CD14-positive monocyte (primary cell): Measurements from ENCODE around the gene CSMD2. TPM values are rescaled to one million over a fixed set of nuclear protein-coding genes. Genes with fewer than 3 reads are reported as not detected.

Experiments used
- DNase-seq, 3 donors: peaks; one replicate each; pipeline ENCODE4 v3.0.0-alpha.2; 2011 to 2022
- H2AFZ ChIP-seq: 2 replicates; pipeline ENCODE4 v1.6.0; 2012; ENCODE audit warnings: mild to moderate bottlenecking, low read depth, low read length, inconsistent platforms; ENCODE audit not compliant: insufficient read depth, poor library complexity, severe bottlenecking
- H3K27ac ChIP-seq, 2 donors: 1 replicate in 1 of 2; 2 replicates in 1 of 2; pipeline ENCODE4 v1.5.1; 2012 to 2013; ENCODE audit warnings: low read length in 2 of 2, control low read depth in 1 of 2, inconsistent platforms in 1 of 2, low read depth in 1 of 2, mild to moderate bottlenecking in 1 of 2
- H3K27me3 ChIP-seq, 2 donors: one replicate each; pipeline versions ENCODE4 v1.6.0 to v1.6.1; 2011 to 2013; ENCODE audit warnings: low read length in 2 of 2; ENCODE audit not compliant: control insufficient read depth in 2 of 2, insufficient read depth in 2 of 2
- H3K36me3 ChIP-seq, 2 donors: replicated peaks in 1 of 2; 1 replicate in 1 of 2; 2 replicates in 1 of 2; pipeline versions ENCODE4 v1.5.1 to v1.6.1; 2012 to 2013; ENCODE audit warnings: low read length in 2 of 2, control low read depth in 1 of 2, inconsistent platforms in 1 of 2, mild to moderate bottlenecking in 1 of 2; ENCODE audit not compliant: insufficient read depth in 2 of 2, control insufficient read depth in 1 of 2
- H3K4me1 ChIP-seq, 2 donors: 1 replicate in 1 of 2; 2 replicates in 1 of 2; pipeline versions ENCODE4 v1.5.1 to v1.6.1; 2012 to 2013; ENCODE audit warnings: low read length in 2 of 2, control low read depth in 1 of 2, inconsistent platforms in 1 of 2, mild to moderate bottlenecking in 1 of 2, moderate library complexity in 1 of 2; ENCODE audit not compliant: insufficient read depth in 2 of 2, control insufficient read depth in 1 of 2
- H3K4me2 ChIP-seq: replicated peaks from 2 replicates; pipeline ENCODE3; 2012; ENCODE audit warnings: low read length, moderate library complexity, mild to moderate bottlenecking; ENCODE audit not compliant: poor library complexity, severe bottlenecking; ENCODE audit errors: extremely low read depth
- H3K4me3 ChIP-seq, 3 experiments: fragments of 200-600 bp in 1 of 3; sonication (generic) in 1 of 3; replicated peaks in 1 of 3; 1 replicate in 2 of 3; 2 replicates in 1 of 3; pipeline ENCODE4 v1.5.1; 2011 to 2013; ENCODE audit warnings: low read length in 3 of 3, mild to moderate bottlenecking in 3 of 3, control low read depth in 2 of 3, low read depth in 2 of 3, inconsistent platforms in 1 of 3, moderate library complexity in 1 of 3
- H3K79me2 ChIP-seq: 2 replicates; pipeline ENCODE4 v1.6.0; 2012; ENCODE audit warnings: mild to moderate bottlenecking, control low read depth, inconsistent platforms, low read length, moderate library complexity; ENCODE audit not compliant: insufficient read depth
- H3K9ac ChIP-seq: 2 replicates; pipeline ENCODE4 v1.6.0; 2017; ENCODE audit warnings: low read length, mild to moderate bottlenecking; ENCODE audit not compliant: insufficient read depth, poor library complexity, severe bottlenecking
- H3K9me3 ChIP-seq, 2 donors: replicated peaks in 1 of 2; 1 replicate in 1 of 2; 2 replicates in 1 of 2; pipeline versions ENCODE4 v1.5.1 to v1.6.1; 2012 to 2013; ENCODE audit warnings: low read length in 2 of 2, control low read depth in 1 of 2; ENCODE audit not compliant: control insufficient read depth in 1 of 2, insufficient read depth in 1 of 2
- H4K20me1 ChIP-seq: 2 replicates; pipeline ENCODE4 v1.6.0; 2012; ENCODE audit warnings: mild to moderate bottlenecking, low read length, control low read depth, moderate library complexity; ENCODE audit not compliant: insufficient read depth
- H3K27ac Mint-ChIP-seq, 7 donors: one replicate each; pipeline ENCODE4 v1.8.0; 2020; ENCODE audit warnings: mild to moderate bottlenecking in 7 of 7, mixed read lengths in 7 of 7, moderate library complexity in 6 of 7, inconsistent platforms in 2 of 7
- H3K27me3 Mint-ChIP-seq, 3 donors: one replicate each; pipeline ENCODE4 v1.8.0; 2021 to 2022; ENCODE audit warnings: low read depth in 3 of 3, mild to moderate bottlenecking in 3 of 3, mixed read lengths in 3 of 3, moderate library complexity in 3 of 3, inconsistent platforms in 1 of 3
- H3K36me3 Mint-ChIP-seq, 2 donors: one replicate each; pipeline ENCODE4 v1.8.0; 2020; ENCODE audit warnings: mixed read lengths in 2 of 2, inconsistent platforms in 1 of 2, mild to moderate bottlenecking in 1 of 2
- H3K4me1 Mint-ChIP-seq: one replicate; pipeline ENCODE4 v1.8.0; 2020; ENCODE audit warnings: mild to moderate bottlenecking, mixed read lengths
- H3K4me3 Mint-ChIP-seq, 2 donors: one replicate each; pipeline ENCODE4 v1.8.0; 2020; ENCODE audit warnings: mild to moderate bottlenecking in 2 of 2, mixed read lengths in 2 of 2, moderate library complexity in 1 of 2
- H3K9me3 Mint-ChIP-seq, 7 donors: one replicate each; pipeline ENCODE4 v1.8.0; 2020 to 2022; ENCODE audit warnings: mixed read lengths in 7 of 7, mild to moderate bottlenecking in 6 of 7, moderate library complexity in 6 of 7, inconsistent platforms in 2 of 7
- CTCF ChIP-seq: fragments of 200-600 bp; IDR thresholded peaks from one replicate; pipeline ENCODE4 v1.8.0; 2022; ENCODE audit warnings: antibody characterized with exemption, mild to moderate bottlenecking
- WGBS: methylation state at CpG from one replicate; pipeline ENCODE4 v1.1.5; 2013; ENCODE audit warnings: missing lambda C conversion rate; ENCODE audit not compliant: insufficient coverage; 5-methylcytosine and 5-hydroxymethylcytosine counted together
- intact Hi-C, 2 donors: fragments of 100-400 bp; cut with micrococcal nuclease; formaldehyde crosslinking; loops; one replicate each; pipeline versions ENCODE4 v1.15.0 to v1.15.1; 2023
- polyA plus RNA-seq, 3 donors: library from polyadenylated mRNA; depleted of rRNA in 1 of 3; unstranded in 2 of 3; stranded (reverse) in 1 of 3; fragments of 300-500 nt in 2 of 3; fragments of >200 nt in 1 of 3; fragmentation: Illumina TruSeq in 2 of 3; gene quantifications; 1 replicate in 2 of 3; 2 replicates in 1 of 3; pipeline ENCODE4 v1.2.3, GENCODE V29; 2012 to 2021

The CSMD2 gene
- polyA plus RNA-seq, 3 donors = 0.04 TPM; not detected in 2

- no peak for DNase-seq
- H3K27me3 ChIP-seq = no peaks in the 10 kb centered on the region
- H3K27ac ChIP-seq = no peak overlapping the region
- H3K4me3 Mint-ChIP-seq = no peak overlapping the region
- no peaks in the 10 kb centered on the region for H3K9me3 ChIP-seq
- H3K36me3 Mint-ChIP-seq = no peaks in the 10 kb centered on the region
- H4K20me1 ChIP-seq = no peaks in the 10 kb centered on the region
- H3K36me3 ChIP-seq = no peaks in the 10 kb centered on the region
- H3K4me1 ChIP-seq = no peaks in the 10 kb centered on the region
- no peak overlapping the region for H2AFZ ChIP-seq
- no peak overlapping the region for H3K9ac ChIP-seq
- no peak for TF ChIP-seq CTCF
- H3K27ac Mint-ChIP-seq = no peak overlapping the region
- intact Hi-C loops = no loop called here
- no peaks in the 10 kb centered on the region for H3K4me1 Mint-ChIP-seq
- WGBS = 80% methylated on average over 6 of the region's 6 CpGs
- H3K79me2 ChIP-seq = no peaks in the 10 kb centered on the region
- peaks cover 0 to 17% (median 3%) of the 10 kb centered on the region in 7 donors for H3K9me3 Mint-ChIP-seq
- no peak overlapping the region for H3K4me2 ChIP-seq
- peaks cover 3 to 8% (median 5%) of the 10 kb centered on the region in 3 donors for H3K27me3 Mint-ChIP-seq
- no peak overlapping the region for H3K4me3 ChIP-seq
Measured at GRCh38 chr1:33866281-33866680, 298.7 kb downstream of the CSMD2 start.

- no peak for DNase-seq
- Histone ChIP-seq H3K9ac (no peak overlapping the region), H3K79me2 (no peaks in the 10 kb centered on the region), H4K20me1 (no peaks in the 10 kb centered on the region), H3K27ac (no peak overlapping the region), H3K9me3 (no peaks in the 10 kb centered on the region), H2AFZ (no peak overlapping the region), H3K4me3 (no peak overlapping the region), H3K27me3 (no peaks in the 10 kb centered on the region), H3K4me1 (no peaks in the 10 kb centered on the region), H3K4me2 (no peak overlapping the region), H3K36me3 (no peaks in the 10 kb centered on the region)
- no peak for TF ChIP-seq CTCF
- Mint-ChIP-seq H3K36me3 (no peaks in the 10 kb centered on the region), H3K4me1 (no peaks in the 10 kb centered on the region), H3K4me3 (no peak overlapping the region), H3K27ac (peak overlapping the region in 1 of 7 donors; percentile 9), H3K27me3 (peaks cover 3 to 8% (median 4%) of the 10 kb centered on the region in 3 donors), H3K9me3 (peaks cover 0 to 13% (median 3%) of the 10 kb centered on the region in 7 donors)
- 70% methylated on average over 10 of the region's 14 CpGs for WGBS
- intact Hi-C loops = no loop called here
Measured at GRCh38 chr1:33864460-33865389, 300.3 kb downstream of the CSMD2 start.
